T1000 (cell line): ENCODE data around the gene FRMPD3.

Experiments used
- DNase-seq: peaks from one replicate; lab custom pipeline; 2025; ENCODE audit warnings: mixed read lengths; lab: John Stamatoyannopoulos, UW

The FRMPD3 gene

DNA sequence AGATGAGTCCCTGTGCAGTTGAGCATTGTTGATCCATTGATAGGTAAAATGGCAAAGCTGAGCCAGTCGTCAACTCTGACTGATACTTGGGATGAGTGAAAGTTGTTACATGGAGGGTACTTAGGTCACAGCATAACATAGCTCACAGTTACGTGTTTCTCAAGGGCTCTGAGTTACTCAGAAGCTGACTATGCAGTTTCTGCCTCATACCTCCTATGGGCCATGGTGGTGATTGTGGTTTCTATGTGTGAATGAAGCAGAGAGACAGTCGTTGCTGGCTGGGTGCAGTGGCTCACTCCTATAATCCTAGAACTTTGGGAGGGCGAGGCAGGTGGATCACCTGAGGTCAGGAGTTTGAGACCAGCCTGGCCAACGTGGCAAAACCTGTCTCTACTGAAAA, 30.8 kb downstream of the FRMPD3 start:
- no peak for DNase-seq

DNA sequence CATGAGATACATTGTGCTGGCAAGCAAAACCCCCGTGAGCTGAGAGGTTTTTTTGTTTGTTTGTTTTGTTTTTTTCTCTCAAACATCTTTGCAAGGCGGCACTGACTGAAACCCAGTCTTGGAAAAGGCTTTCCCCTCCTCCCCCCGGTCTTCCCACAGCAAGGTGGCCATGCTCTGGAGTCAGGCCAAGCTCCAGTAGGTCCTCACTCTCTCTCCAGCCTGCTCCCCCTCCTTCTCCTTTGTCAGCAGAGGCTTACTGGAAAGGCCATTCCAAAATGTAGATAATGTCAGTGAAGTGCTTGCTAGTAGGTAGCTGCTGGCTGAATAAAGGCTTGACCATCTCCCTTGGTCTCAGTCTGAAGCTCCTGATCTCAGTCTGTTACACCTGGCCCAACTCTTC, 32.6 kb downstream of the FRMPD3 start:
- DNase-seq: no peak

DNA sequence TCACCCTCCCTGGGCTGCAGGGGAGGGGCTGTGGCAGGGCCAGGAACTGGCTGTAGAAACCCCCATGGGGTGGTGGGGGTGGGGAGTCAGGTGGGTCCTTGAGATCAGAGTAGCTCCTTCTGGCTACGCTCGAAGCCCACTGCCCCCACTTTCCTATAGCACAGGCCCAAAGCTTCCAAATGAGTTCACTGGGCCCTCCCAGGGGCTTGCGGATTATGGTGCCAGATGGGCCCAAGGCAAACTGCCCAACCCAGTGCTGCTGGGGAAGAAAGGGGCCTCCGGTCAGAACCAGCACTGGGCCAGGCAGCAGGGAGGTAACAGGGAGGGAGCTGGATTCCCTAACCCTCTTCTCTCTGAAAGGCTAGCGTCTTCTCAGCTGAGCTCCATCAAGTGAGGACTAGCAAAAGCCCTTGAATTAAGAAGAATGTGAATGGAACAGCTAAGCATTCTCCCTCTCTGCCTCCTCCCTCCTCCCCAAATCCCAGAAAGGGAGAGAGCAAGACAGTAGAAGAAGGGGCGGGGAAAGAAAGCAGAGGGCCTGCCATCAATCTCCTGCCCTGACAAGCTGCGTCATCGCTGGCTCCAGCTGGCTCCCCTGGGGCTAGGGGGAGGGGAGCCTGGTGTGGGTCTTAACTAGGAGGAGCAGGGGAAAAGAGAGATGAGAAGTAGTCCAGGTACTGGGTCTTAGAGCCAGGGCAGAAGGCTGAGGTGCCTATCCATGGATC, 34.7 kb downstream of the FRMPD3 start:
- no peak for DNase-seq

DNA sequence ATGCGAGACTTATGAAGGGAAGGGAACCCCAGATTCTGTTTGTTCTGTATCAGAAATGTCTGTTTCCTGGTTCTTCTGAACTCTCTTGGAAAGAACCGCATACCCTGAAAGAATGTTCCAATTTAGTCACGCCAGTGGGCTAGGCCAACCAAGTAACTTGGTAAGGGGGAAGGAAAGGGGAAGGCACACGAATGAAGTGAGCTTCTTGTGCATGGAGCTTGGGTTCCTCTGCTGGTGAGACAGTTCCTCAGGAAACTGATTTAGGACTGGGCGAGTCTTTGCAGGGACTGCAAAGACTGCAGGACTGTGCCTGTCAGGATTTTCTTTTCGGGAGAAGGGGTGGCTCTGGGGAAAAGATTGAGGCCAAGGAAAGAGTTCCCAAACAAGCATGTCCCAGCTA, 35.6 kb downstream of the FRMPD3 start:
- DNase-seq: no peak

DNA sequence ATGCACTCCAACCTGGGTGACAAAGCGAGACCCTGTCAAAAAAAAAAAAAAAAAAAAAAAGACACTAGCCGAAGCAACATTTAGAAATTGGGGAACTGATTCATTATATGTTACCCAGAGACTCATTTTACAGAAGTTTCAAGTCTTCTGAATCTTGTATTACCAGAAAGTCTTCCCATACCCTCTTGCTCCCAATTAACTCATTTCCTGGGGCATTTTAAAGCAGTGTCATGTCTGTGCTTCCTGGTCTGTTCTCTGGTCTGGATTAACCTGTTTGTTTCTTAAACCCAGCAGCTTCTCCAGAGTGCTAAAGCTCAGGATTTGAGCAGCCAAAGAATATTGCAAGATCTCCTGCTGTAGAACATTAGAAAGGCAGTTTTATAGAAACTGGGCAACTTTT, 43.7 kb downstream of the FRMPD3 start:
- DNase-seq: no peak

DNA sequence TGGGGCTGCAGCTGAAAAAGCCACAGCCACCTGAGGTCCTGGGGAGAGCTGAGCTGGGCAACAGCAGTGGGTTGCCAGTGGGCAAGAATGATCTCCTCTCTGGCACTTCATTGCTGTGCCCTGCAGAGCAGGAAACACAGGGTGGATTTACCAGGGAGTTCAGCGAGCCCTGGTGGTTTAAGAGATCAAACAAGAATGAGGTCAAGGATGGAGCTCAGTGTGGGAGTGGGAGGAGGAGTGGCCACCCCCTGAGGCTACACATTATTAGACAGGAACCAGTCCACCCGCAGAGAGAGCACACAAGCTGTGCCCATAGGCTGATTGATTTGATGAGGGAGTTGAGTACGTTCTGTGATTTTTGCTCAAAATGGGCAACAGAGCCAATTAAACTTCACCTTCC, 47.3 kb downstream of the FRMPD3 start:
- DNase-seq: no peak
